Neural cell (in vitro differentiated cells): ENCODE results near the gene B4GALT5. TPM values are rescaled to one million over a fixed set of nuclear protein-coding genes. Genes with fewer than 3 reads are reported as not detected.

ENCODE experiments used
- H2AFZ ChIP-seq: fragments of 200-600, 300-800 bp; sonication (generic), shearing (Covaris generic); 2 replicates; pipeline ENCODE4 v1.6.0; 2014; ENCODE audit warnings: low read depth, mild to moderate bottlenecking, antibody characterized with exemption, low read length, moderate library complexity
- H3F3A ChIP-seq: fragments of 200-600 bp; shearing (Covaris generic); 2 replicates; pipeline ENCODE4 v1.6.1; 2016; ENCODE audit warnings: mild to moderate bottlenecking, moderate library complexity, mixed read lengths, antibody characterized with exemption, low read length; ENCODE audit not compliant: insufficient read depth, poor library complexity, severe bottlenecking
- H3K27ac ChIP-seq: fragments of 200-600, 300-800 bp; sonication (generic), shearing (Covaris generic); 2 replicates; pipeline ENCODE4 v1.5.1; 2014; ENCODE audit warnings: mild to moderate bottlenecking, low read length, moderate library complexity
- H3K27me3 ChIP-seq: fragments of 300-800, 200-600 bp; sonication (generic), shearing (Covaris generic); 2 replicates; pipeline ENCODE4 v1.6.0; 2014; ENCODE audit warnings: mild to moderate bottlenecking, low read depth, low read length, moderate library complexity; ENCODE audit not compliant: insufficient read depth
- H3K36me3 ChIP-seq: fragments of 300-800, 200-600 bp; sonication (generic), shearing (Covaris generic); 2 replicates; pipeline ENCODE4 v1.5.1; 2014; ENCODE audit warnings: mild to moderate bottlenecking, antibody characterized with exemption, low read length, moderate library complexity; ENCODE audit not compliant: insufficient read depth
- H3K4me2 ChIP-seq: fragments of 300-800, 200-600 bp; sonication (generic), shearing (Covaris generic); 2 replicates; pipeline ENCODE4 v1.6.0; 2014; ENCODE audit warnings: mild to moderate bottlenecking, low read length
- H3K4me3 ChIP-seq: fragments of 300-800, 200-600 bp; sonication (generic), shearing (Covaris generic); 2 replicates; pipeline ENCODE4 v1.5.1; 2014; ENCODE audit warnings: mild to moderate bottlenecking, low read length, moderate library complexity
- H3K79me2 ChIP-seq: fragments of 200-600 bp; shearing (Covaris generic); replicated peaks from 2 replicates; pipeline ENCODE4 v1.6.0; 2014; ENCODE audit warnings: mild to moderate bottlenecking, low read length, moderate library complexity; ENCODE audit not compliant: insufficient read depth
- H3K9ac ChIP-seq: fragments of 300-800, 200-600 bp; sonication (generic), shearing (Covaris generic); 2 replicates; pipeline ENCODE4 v1.6.1; 2016; ENCODE audit warnings: mild to moderate bottlenecking, low read length, mixed read lengths
- H3K9me2 ChIP-seq: fragments of 200-600 bp; shearing (Covaris generic); 2 replicates; pipeline ENCODE4 v1.6.1; 2016; ENCODE audit warnings: mild to moderate bottlenecking, low read length, mixed read lengths; ENCODE audit not compliant: insufficient read depth
- H3K9me3 ChIP-seq: fragments of 200-600, 300-800 bp; sonication (generic), shearing (Covaris generic); 2 replicates; pipeline ENCODE4 v1.6.1; 2016; ENCODE audit warnings: mild to moderate bottlenecking, mixed run types, low read length, moderate library complexity, mixed read lengths
- H4K20me1 ChIP-seq: fragments of 200-600 bp; shearing (Covaris generic); 2 replicates; pipeline ENCODE4 v1.6.1; 2016; ENCODE audit warnings: mild to moderate bottlenecking, mixed run types; ENCODE audit not compliant: insufficient read depth
- CTCF ChIP-seq: fragments of 450-650 bp; IDR thresholded peaks from 2 replicates; pipeline ENCODE4 v1.5.1; 2014; ENCODE audit warnings: antibody characterized with exemption, mild to moderate bottlenecking, moderate library complexity; ENCODE audit not compliant: poor library complexity, severe bottlenecking
- EP300 ChIP-seq: fragments of 450-650 bp; conservative IDR thresholded peaks from 2 replicates; pipeline ENCODE4 v1.6.1; 2014; ENCODE audit warnings: antibody characterized with exemption, mild to moderate bottlenecking, moderate library complexity; ENCODE audit not compliant: poor library complexity, severe bottlenecking
- EZH2 ChIP-seq: fragments of 200-600, 300-800 bp; shearing (Covaris generic), sonication (generic); IDR thresholded peaks from 2 replicates; pipeline ENCODE4 v1.6.1; 2014; ENCODE audit warnings: antibody characterized with exemption, low read length, borderline replicate concordance, mild to moderate bottlenecking; ENCODE audit not compliant: insufficient read depth, poor library complexity, severe bottlenecking
- MXI1 ChIP-seq: fragments of 450-650 bp; conservative IDR thresholded peaks from 2 replicates; pipeline ENCODE4 v1.6.1; 2014; ENCODE audit warnings: antibody characterized with exemption, mild to moderate bottlenecking; ENCODE audit not compliant: poor library complexity, severe bottlenecking
- POLR2AphosphoS5 ChIP-seq: IDR thresholded peaks from 2 replicates; pipeline ENCODE4 v1.6.1; 2012
- RAD21 ChIP-seq: fragments of 450-650 bp; conservative IDR thresholded peaks from 2 replicates; pipeline ENCODE4 v1.6.1; 2014; ENCODE audit warnings: antibody characterized with exemption, mild to moderate bottlenecking, moderate library complexity
- REST ChIP-seq: IDR thresholded peaks from 2 replicates; pipeline ENCODE4 v1.6.1; 2012; ENCODE audit warnings: borderline replicate concordance
- SMC3 ChIP-seq: fragments of 450-650 bp; conservative IDR thresholded peaks from 2 replicates; pipeline ENCODE4 v1.6.1; 2014; ENCODE audit warnings: antibody characterized with exemption, mild to moderate bottlenecking, moderate library complexity; ENCODE audit not compliant: poor library complexity
- TAF1 ChIP-seq: IDR thresholded peaks from 2 replicates; pipeline ENCODE4 v1.6.1; 2012; ENCODE audit warnings: low read depth
- polyA plus RNA-seq: library from polyadenylated mRNA; depleted of rRNA; stranded (reverse); fragments of >200 nt; gene quantifications from 2 replicates; pipeline ENCODE4 v1.2.3, GENCODE V29; 2014

The B4GALT5 gene
- polyA plus RNA-seq, 1 donor from 2014 or later = 34.7 TPM

GRCh38 chr20:49585585-49586245 lies 128.0 kb downstream of the B4GALT5 start:
- H3K4me3 ChIP-seq = no peak overlapping the region
- no peak overlapping the region for H3K27ac ChIP-seq
- no peak overlapping the region for H2AFZ ChIP-seq
- no peaks in the 10 kb centered on the region for H3K79me2 ChIP-seq
- no peaks in the 10 kb centered on the region for H3K9me2 ChIP-seq
- H3K4me2 ChIP-seq = no peak overlapping the region
- TF ChIP-seq EP300 (no peak), SMC3 (no peak), CTCF (no peak), REST (no peak), RAD21 (no peak), POLR2AphosphoS5 (no peak), TAF1 (no peak), MXI1 (no peak), EZH2 (no peak)
- H3K9me3 ChIP-seq = no peaks in the 10 kb centered on the region
- no peak overlapping the region for H3K9ac ChIP-seq
- no peaks in the 10 kb centered on the region for H3K36me3 ChIP-seq
- no peaks in the 10 kb centered on the region for H3K27me3 ChIP-seq
- no peaks in the 10 kb centered on the region for H3F3A ChIP-seq
- no peaks in the 10 kb centered on the region for H4K20me1 ChIP-seq

- Histone ChIP-seq H3K4me2 (no peak overlapping the region), H3K4me3 (no peak overlapping the region), H3K27me3 (no peaks in the 10 kb centered on the region), H3K9me2 (no peaks in the 10 kb centered on the region), H3K79me2 (no peaks in the 10 kb centered on the region), H3K27ac (no peak overlapping the region), H3K36me3 (no peaks in the 10 kb centered on the region), H2AFZ (no peak overlapping the region), H3K9ac (no peak overlapping the region), H4K20me1 (no peaks in the 10 kb centered on the region), H3F3A (no peaks in the 10 kb centered on the region), H3K9me3 (no peaks in the 10 kb centered on the region)
- no peak for TF ChIP-seq SMC3
- no peak for TF ChIP-seq POLR2AphosphoS5
- no peak for TF ChIP-seq RAD21
- no peak for TF ChIP-seq CTCF
- TF ChIP-seq EZH2 = no peak
- TF ChIP-seq EP300 = no peak
- no peak for TF ChIP-seq MXI1
- no peak for TF ChIP-seq REST
- no peak for TF ChIP-seq TAF1
Observed at GRCh38 chr20:49584418-49585382, 129.0 kb downstream of the B4GALT5 start.
